Mucosa of gallbladder (tissue), 1 donor: ENCODE results near the gene SPATA1. TPM values are rescaled to one million over a fixed set of nuclear protein-coding genes. Genes with fewer than 3 reads are reported as not detected.

ENCODE experiments used
- DNase-seq: peaks from one replicate; pipeline ENCODE4 v3.0.0-alpha.2; 2020; ENCODE audit warnings: low spot score
- total RNA-seq: library from RNA; stranded (reverse); gene quantifications from one replicate; pipeline ENCODE4 v1.2.1, GENCODE V29; 2021
- donor health status: DM: no; HTN: no; CAD: no.

SPATA1 gene
- total RNA-seq, 1 donor from 2014 or later: 2.2 TPM

- no peak for DNase-seq
These were observed 2.3 kb downstream of the SPATA1 start for GRCh38 chr1:84508510-84508909.

GRCh38 chr1:84509029-84509428 is 2.8 kb downstream of the SPATA1 start:
- DNase-seq: no peak

GRCh38 chr1:84510165-84510564 is 4.0 kb downstream of the SPATA1 start:
- no peak for DNase-seq

GRCh38 chr1:84510668-84511067 is 4.5 kb downstream of the SPATA1 start:
- no peak for DNase-seq

- no peak for DNase-seq
These were observed 18.4 kb downstream of the SPATA1 start for GRCh38 chr1:84524590-84524989.

- DNase-seq: no peak
These were observed 19.6 kb downstream of the SPATA1 start for GRCh38 chr1:84525779-84526178.

- no peak for DNase-seq
These were observed 32.4 kb downstream of the SPATA1 start for GRCh38 chr1:84538599-84538998.

- DNase-seq: no peak
These were observed 33.8 kb downstream of the SPATA1 start for GRCh38 chr1:84539972-84540371.

GRCh38 chr1:84540759-84541158 is 34.6 kb downstream of the SPATA1 start:
- DNase-seq: no peak

- no peak for DNase-seq
These were observed 35.5 kb downstream of the SPATA1 start for GRCh38 chr1:84541679-84542078.

GRCh38 chr1:84550826-84551225 is 44.6 kb downstream of the SPATA1 start:
- no peak for DNase-seq

- no peak for DNase-seq
These were observed 63.0 kb downstream of the SPATA1 start for GRCh38 chr1:84569216-84569615.

GRCh38 chr1:84570436-84571149 is 64.4 kb downstream of the SPATA1 start:
- DNase-seq: no peak

- no peak for DNase-seq
These were observed 65.0 kb downstream of the SPATA1 start for GRCh38 chr1:84571150-84571535.

- DNase-seq: no peak
These were observed 67.3 kb downstream of the SPATA1 start for GRCh38 chr1:84573481-84573966.

GRCh38 chr1:84573967-84574842 is 68.0 kb downstream of the SPATA1 start, which contains the start of gene CTBS:
CTBS (minus strand) TSS chr1:84574440; CDS start chr1:84574415, 25 bp downstream.
- DNase-seq: peak; percentile 88

- DNase-seq: no peak
These were observed 68.8 kb downstream of the SPATA1 start for GRCh38 chr1:84574936-84575335.

- no peak for DNase-seq
These were observed 75.5 kb downstream of the SPATA1 start for GRCh38 chr1:84581648-84582047.

GRCh38 chr1:84582802-84583587 is 76.8 kb downstream of the SPATA1 start:
- DNase-seq: no peak

GRCh38 chr1:84583648-84584047 is 77.5 kb downstream of the SPATA1 start:
- DNase-seq: no peak

GRCh38 chr1:84584126-84584525 is 77.9 kb downstream of the SPATA1 start:
- DNase-seq: no peak

- no peak for DNase-seq
These were observed 79.6 kb downstream of the SPATA1 start for GRCh38 chr1:84585803-84586202.
